ENCODE data around the gene FAF1.
"Not testable (repeated sequence)": the region's sequence is repeated elsewhere in the genome, so short reads cannot be mapped to it uniquely, and the experiment has no call there.

FAF1 gene

GRCh38 chr1:50860702-50861101 is 99.4 kb downstream of the FAF1 start:
- H3K4me3 ChIP-seq (ENCODE audit: low read depth, low read length), result no peak overlapping the region
- no peak for DNase-seq (ENCODE audit: low read depth)

- H3K4me3 ChIP-seq (ENCODE audit: low read depth, low read length), result no peak overlapping the region
- DNase-seq (ENCODE audit: low read depth), result no peak
Observed at GRCh38 chr1:50860256-50860655, 99.8 kb downstream of the FAF1 start.

- no peak for DNase-seq (ENCODE audit: low read depth)
- H3K4me3 ChIP-seq (ENCODE audit: low read depth, low read length), result no peak overlapping the region
Observed at GRCh38 chr1:50859657-50860056, 100.4 kb downstream of the FAF1 start.

- DNase-seq (ENCODE audit: low read depth), result no peak
- H3K4me3 ChIP-seq (ENCODE audit: low read depth, low read length), result no peak overlapping the region
Observed at GRCh38 chr1:50858761-50859160, 101.3 kb downstream of the FAF1 start.

- DNase-seq (ENCODE audit: low read depth), result no peak
- no peak overlapping the region for H3K4me3 ChIP-seq (ENCODE audit: low read depth, low read length)
Observed at GRCh38 chr1:50857702-50858101, 102.4 kb downstream of the FAF1 start.

GRCh38 chr1:50853325-50853724 is 106.7 kb downstream of the FAF1 start:
- no peak overlapping the region for H3K4me3 ChIP-seq (ENCODE audit: low read depth, low read length)
- no peak for DNase-seq (ENCODE audit: low read depth)

- no peak overlapping the region for H3K4me3 ChIP-seq (ENCODE audit: low read depth, low read length)
- DNase-seq (ENCODE audit: low read depth), result no peak
Observed at GRCh38 chr1:50852889-50853288, 107.2 kb downstream of the FAF1 start.

- no peak for DNase-seq (ENCODE audit: low read depth)
- no peak overlapping the region for H3K4me3 ChIP-seq (ENCODE audit: low read depth, low read length)
Observed at GRCh38 chr1:50851466-50851865, 108.6 kb downstream of the FAF1 start.

- H3K4me3 ChIP-seq (ENCODE audit: low read depth, low read length), result no peak overlapping the region
- DNase-seq (ENCODE audit: low read depth), result no peak
Observed at GRCh38 chr1:50851034-50851433, 109.0 kb downstream of the FAF1 start.

- H3K4me3 ChIP-seq (ENCODE audit: low read depth, low read length), result no peak overlapping the region
- no peak for DNase-seq (ENCODE audit: low read depth)
Observed at GRCh38 chr1:50847303-50847702, 112.8 kb downstream of the FAF1 start.

GRCh38 chr1:50846224-50846839 is 113.7 kb downstream of the FAF1 start:
- no peak overlapping the region for H3K4me3 ChIP-seq (ENCODE audit: low read depth, low read length)
- DNase-seq (ENCODE audit: low read depth), result no peak

GRCh38 chr1:50841791-50842387 is 118.2 kb downstream of the FAF1 start:
- no peak overlapping the region for H3K4me3 ChIP-seq (ENCODE audit: low read depth, low read length)
- peak; percentile 1 for DNase-seq (ENCODE audit: low read depth)

GRCh38 chr1:50836117-50836516 is 124.0 kb downstream of the FAF1 start:
- H3K4me3 ChIP-seq (ENCODE audit: low read depth, low read length), result no peak overlapping the region
- DNase-seq (ENCODE audit: low read depth), result no peak

- no peak overlapping the region for H3K4me3 ChIP-seq (ENCODE audit: low read depth, low read length)
- no peak for DNase-seq (ENCODE audit: low read depth)
Observed at GRCh38 chr1:50833216-50833615, 126.9 kb downstream of the FAF1 start.

GRCh38 chr1:50832167-50832566 is 127.9 kb downstream of the FAF1 start:
- DNase-seq (ENCODE audit: low read depth), result no peak
- no peak overlapping the region for H3K4me3 ChIP-seq (ENCODE audit: low read depth, low read length)

- H3K4me3 ChIP-seq (ENCODE audit: low read depth, low read length), result no peak overlapping the region
- DNase-seq (ENCODE audit: low read depth), result no peak
Observed at GRCh38 chr1:50831300-50832061, 128.6 kb downstream of the FAF1 start.

- DNase-seq (ENCODE audit: low read depth), result no peak
- H3K4me3 ChIP-seq (ENCODE audit: low read depth, low read length), result no peak overlapping the region
Observed at GRCh38 chr1:50830621-50831020, 129.4 kb downstream of the FAF1 start.

GRCh38 chr1:50829014-50829958 is 130.8 kb downstream of the FAF1 start:
- DNase-seq (ENCODE audit: low read depth), result no peak
- H3K4me3 ChIP-seq (ENCODE audit: low read depth, low read length), result no peak overlapping the region

GRCh38 chr1:50827546-50827945 is 132.5 kb downstream of the FAF1 start:
- no peak for DNase-seq (ENCODE audit: low read depth)
- no peak overlapping the region for H3K4me3 ChIP-seq (ENCODE audit: low read depth, low read length)

- not testable (repeated sequence) for DNase-seq (ENCODE audit: low read depth); H3K4me3 ChIP-seq (ENCODE audit: low read depth, low read length)
Observed at GRCh38 chr1:50826792-50827191, 133.3 kb downstream of the FAF1 start.

All from skeletal muscle cell (primary cell).